ENCODE results near the gene IL16. TPM values are rescaled to one million over a fixed set of nuclear protein-coding genes. Genes with fewer than 3 reads are reported as not detected.

IL16 gene
- total and polyA plus RNA-seq, 11 donors: 1.2 to 21.6 (median 3.7) TPM

DNA sequence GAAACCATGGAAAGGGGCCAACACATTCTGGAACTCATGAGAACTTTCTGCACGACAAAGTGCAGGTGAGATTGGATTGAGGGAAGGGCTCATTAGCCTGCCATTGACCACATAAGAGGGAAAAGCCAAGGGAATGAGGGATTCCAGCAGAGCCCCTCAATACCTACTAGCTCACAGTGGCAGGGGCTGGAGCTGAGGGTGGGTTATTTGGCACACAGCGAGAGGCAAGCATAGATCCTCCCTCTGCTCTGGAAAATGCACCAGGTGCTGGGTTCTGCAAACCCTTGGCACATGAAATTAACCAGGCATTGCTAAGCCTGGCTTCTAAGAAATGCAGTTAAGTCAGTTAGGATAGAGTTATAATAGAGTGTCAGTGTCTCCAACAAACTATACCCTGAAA lies 60.8 kb downstream of the IL16 start:
- 48 to 53% (median 51%) methylated on average over 2 of the region's 2 CpGs for WGBS, 4 donors
- H3K27me3 ChIP-seq: no peaks in the 10 kb centered on the region
- intact Hi-C loops (cut with DNase I): loop anchor here in 5 of 10 donors (2.0 to 10.0 kb wide), 5 partner anchors 60 to 283 kb away; partner anchors contain the start of gene IL16 (in 1 of the 5)

DNA sequence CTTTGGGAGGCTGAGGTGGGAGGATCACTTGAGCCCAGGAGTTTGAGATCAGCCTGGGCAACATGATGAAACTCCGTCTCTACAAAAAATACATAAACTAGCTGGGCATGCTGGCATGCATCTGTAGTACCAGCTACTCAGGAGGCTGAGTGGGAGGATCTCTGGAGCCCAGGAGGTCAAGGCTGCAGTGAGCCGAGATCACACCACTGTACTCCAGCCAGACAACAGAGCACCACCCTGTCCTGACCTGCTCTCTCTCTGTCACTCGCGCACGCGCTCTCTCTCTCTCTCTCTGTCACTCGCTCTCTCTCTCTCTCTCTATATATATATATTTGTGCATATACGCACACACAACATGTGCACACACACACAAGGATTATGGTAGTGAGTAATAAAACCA lies 61.8 kb downstream of the IL16 start:
- H3K27me3 ChIP-seq: no peaks in the 10 kb centered on the region
- no peak overlapping the region for H3K4me3 ChIP-seq
- H3K36me3 ChIP-seq: peaks cover 0 to 4% (median 0%) of the 10 kb centered on the region in 9 donors
- no peak for TF ChIP-seq POLR2A (IDR thresholded peaks at IDR 0.05)
- TF ChIP-seq, protein P1, sequence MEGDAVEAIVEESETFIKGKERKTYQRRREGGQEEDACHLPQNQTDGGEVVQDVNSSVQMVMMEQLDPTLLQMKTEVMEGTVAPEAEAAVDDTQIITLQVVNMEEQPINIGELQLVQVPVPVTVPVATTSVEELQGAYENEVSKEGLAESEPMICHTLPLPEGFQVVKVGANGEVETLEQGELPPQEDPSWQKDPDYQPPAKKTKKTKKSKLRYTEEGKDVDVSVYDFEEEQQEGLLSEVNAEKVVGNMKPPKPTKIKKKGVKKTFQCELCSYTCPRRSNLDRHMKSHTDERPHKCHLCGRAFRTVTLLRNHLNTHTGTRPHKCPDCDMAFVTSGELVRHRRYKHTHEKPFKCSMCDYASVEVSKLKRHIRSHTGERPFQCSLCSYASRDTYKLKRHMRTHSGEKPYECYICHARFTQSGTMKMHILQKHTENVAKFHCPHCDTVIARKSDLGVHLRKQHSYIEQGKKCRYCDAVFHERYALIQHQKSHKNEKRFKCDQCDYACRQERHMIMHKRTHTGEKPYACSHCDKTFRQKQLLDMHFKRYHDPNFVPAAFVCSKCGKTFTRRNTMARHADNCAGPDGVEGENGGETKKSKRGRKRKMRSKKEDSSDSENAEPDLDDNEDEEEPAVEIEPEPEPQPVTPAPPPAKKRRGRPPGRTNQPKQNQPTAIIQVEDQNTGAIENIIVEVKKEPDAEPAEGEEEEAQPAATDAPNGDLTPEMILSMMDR (IDR thresholded peaks at IDR 0.05): no peak
- H3K9me3 ChIP-seq: no peaks in the 10 kb centered on the region
- no peak for DNase-seq
- ATAC-seq: no peak
- 82 to 90% (median 88%) methylated on average over 8 of the region's 8 CpGs for WGBS, 4 donors
- no peak overlapping the region for H3K27ac ChIP-seq
- peaks cover 0 to 12% (median 0%) of the 10 kb centered on the region in 12 donors for H3K4me1 ChIP-seq
- intact Hi-C loops (cut with DNase I): loop anchor here in 4 of 10 donors (2.0 to 10.0 kb wide), 4 partner anchors 61 to 284 kb away; partner anchors contain the start of gene IL16 (in 1 of the 4)

More for the DNA sequence above, 60.8 kb downstream of the IL16 start:
- Histone ChIP-seq H3K4me3 (no peak overlapping the region), H3K9me3 (no peaks in the 10 kb centered on the region), H3K36me3 (peaks cover 0 to 4% (median 0%) of the 10 kb centered on the region in 9 donors), H3K27ac (no peak overlapping the region), H3K4me1 (peaks cover 0 to 12% (median 0%) of the 10 kb centered on the region in 12 donors)
- DNase-seq (no peak), ATAC-seq (no peak)
- TF ChIP-seq, protein P1 (IDR thresholded peaks at IDR 0.05): no peak
- no peak for TF ChIP-seq POLR2A (IDR thresholded peaks at IDR 0.05)

DNA sequence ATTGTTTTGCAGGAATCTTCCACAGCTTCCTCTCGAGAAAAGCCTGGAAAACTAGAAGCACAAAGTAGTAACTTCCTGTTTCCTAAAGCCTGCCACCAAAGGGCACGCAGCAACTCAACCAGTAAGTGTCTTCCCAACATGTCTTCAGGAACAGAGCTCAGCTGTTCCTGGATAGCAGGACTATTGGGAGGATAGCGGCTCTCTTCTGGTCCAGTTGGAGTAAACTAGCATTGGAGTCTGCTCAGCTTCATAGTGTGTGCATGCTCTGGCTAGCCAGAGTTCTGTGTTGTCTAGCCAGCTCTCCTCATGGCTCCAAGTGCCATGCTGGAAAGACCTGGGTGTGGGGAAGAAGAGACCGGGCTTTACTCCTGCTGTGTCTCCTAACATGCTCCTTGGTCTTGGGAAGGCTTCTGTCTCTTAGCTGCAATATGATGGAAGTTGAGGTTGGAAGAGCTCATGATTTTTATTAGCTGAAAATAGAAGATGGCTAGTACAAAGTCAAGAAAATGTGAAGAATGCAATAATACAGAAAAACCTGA lies 63.1 kb downstream of the IL16 start:
- H3K27ac ChIP-seq: no peak overlapping the region
- H3K9me3 ChIP-seq: no peaks in the 10 kb centered on the region
- 62 to 84% (median 70%) methylated on average over 4 of the region's 4 CpGs for WGBS, 4 donors
- intact Hi-C loops (cut with DNase I): loop anchor here in 6 of 10 donors (2.0 to 10.0 kb wide), 7 partner anchors 63 to 805 kb away; partner anchors contain the start of genes IL16 (in 1 of the 6) and MESD (in 1 of the 6)
- H3K4me1 ChIP-seq: peaks cover 0 to 13% (median 0%) of the 10 kb centered on the region in 12 donors
- ATAC-seq (no peak), DNase-seq (no peak)
- no peaks in the 10 kb centered on the region for H3K27me3 ChIP-seq
- no peak overlapping the region for H3K4me3 ChIP-seq
- TF ChIP-seq, protein P1 (IDR thresholded peaks at IDR 0.05): no peak
- TF ChIP-seq POLR2A (IDR thresholded peaks at IDR 0.05): no peak
- H3K36me3 ChIP-seq: peaks cover 0 to 4% (median 0%) of the 10 kb centered on the region in 9 donors

DNA sequence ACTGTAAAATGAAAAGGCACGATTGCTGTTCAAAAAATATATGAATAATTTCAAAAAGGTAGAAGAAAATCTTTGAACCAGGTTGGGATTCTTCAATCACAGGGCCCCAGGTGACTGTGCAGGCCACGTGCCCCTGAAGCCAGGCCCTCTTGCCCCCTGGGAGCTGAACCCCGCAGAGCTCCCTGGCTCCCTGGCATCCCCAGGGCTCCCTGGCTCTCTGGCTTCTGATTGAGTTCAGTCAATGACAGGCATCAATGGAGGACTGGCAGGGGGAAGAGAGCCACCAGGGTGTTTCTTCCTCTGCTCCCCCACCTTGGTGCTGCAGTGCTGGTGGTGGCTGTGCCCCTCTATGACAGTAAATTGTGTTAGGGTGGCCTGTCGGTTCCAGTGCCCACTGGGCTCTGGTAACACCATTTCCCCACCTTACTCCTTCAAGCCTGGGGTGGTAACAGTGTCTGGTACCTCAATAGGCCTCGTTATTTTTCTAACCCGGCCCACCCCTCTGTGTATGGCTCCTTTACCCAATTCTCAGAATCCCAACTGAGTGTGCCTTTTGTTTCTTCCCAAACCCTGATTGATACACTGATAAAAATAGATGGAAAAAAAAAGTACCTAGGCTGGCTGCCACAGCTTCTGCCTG lies 64.6 kb downstream of the IL16 start:
- 73 to 90% (median 89%) methylated on average over 5 to 6 of the region's 6 CpGs for WGBS, 4 donors
- no peak for DNase-seq
- Histone ChIP-seq H3K9me3 (no peaks in the 10 kb centered on the region), H3K27me3 (no peaks in the 10 kb centered on the region), H3K36me3 (peaks cover 0 to 4% (median 0%) of the 10 kb centered on the region in 9 donors), H3K4me3 (no peak overlapping the region), H3K27ac (no peak overlapping the region), H3K4me1 (peaks cover 0 to 24% (median 11%) of the 10 kb centered on the region in 12 donors)
- TF ChIP-seq, protein P1 (IDR thresholded peaks at IDR 0.05): no peak
- no peak for TF ChIP-seq POLR2A (IDR thresholded peaks at IDR 0.05)
- no peak for ATAC-seq
- intact Hi-C loops (cut with DNase I): loop anchor here in 5 of 10 donors (10.0 kb wide), 4 partner anchors 266 to 806 kb away; partner anchors contain the start of gene MESD (in 1 of the 5)
